Hematopoietic multipotent progenitor cell (in vitro differentiated cells): ENCODE measurements around the gene FCGR1A. TPM values are rescaled to one million over a fixed set of nuclear protein-coding genes. Genes with fewer than 3 reads are reported as not detected.
"Not testable (repeated sequence)": the region's sequence is repeated elsewhere in the genome, so short reads cannot be mapped to it uniquely, and the experiment has no call there.

ENCODE experiments used
- DNase-seq, 3 donors: peaks; one replicate each; pipeline ENCODE4 v3.0.0-alpha.2; 2011 to 2015; ENCODE audit warnings: low read depth in 2 of 3, low spot score in 2 of 3
- total RNA-seq: library from RNA; depleted of rRNA; stranded (reverse); fragments of >200 nt; gene quantifications from one replicate; pipeline ENCODE4 v1.2.3, GENCODE V29; 2012

Gene FCGR1A
- 6.2 TPM for total RNA-seq

- DNase-seq, result not testable (repeated sequence)
Observed at GRCh38 chr1:149782600-149782999, at the start of gene FCGR1A. FCGR1A (plus strand) TSS chr1:149782694; CDS start chr1:149782744, 50 bp downstream.

GRCh38 chr1:149732781-149733180 lies 49.7 kb upstream of the FCGR1A start:
- DNase-seq, result not testable (repeated sequence)

DNA sequence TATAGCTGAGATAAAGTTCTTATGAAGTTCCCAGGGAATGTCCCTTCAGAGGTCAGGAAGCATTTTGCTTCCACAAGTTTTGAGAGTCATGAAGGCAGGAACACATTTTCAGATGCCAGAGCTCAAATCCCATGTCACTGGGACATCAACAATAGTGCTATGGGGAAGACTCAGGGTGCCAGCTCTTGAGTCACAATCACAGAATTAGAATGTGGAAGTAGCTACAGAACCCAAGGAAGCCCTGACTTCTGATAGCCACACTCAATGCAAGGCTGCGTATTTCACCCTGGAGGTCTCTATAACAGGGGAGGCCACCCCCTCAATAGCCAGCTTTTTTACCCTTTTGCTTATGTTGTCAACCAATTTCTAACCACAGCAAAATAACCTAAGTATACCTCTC lies 47.8 kb upstream of the FCGR1A start:
- DNase-seq, result not testable (repeated sequence)

- peak in 2 of 3 donors; percentile 40 to 51 for DNase-seq
Observed at GRCh38 chr1:149740148-149740581, 42.3 kb upstream of the FCGR1A start.

DNA sequence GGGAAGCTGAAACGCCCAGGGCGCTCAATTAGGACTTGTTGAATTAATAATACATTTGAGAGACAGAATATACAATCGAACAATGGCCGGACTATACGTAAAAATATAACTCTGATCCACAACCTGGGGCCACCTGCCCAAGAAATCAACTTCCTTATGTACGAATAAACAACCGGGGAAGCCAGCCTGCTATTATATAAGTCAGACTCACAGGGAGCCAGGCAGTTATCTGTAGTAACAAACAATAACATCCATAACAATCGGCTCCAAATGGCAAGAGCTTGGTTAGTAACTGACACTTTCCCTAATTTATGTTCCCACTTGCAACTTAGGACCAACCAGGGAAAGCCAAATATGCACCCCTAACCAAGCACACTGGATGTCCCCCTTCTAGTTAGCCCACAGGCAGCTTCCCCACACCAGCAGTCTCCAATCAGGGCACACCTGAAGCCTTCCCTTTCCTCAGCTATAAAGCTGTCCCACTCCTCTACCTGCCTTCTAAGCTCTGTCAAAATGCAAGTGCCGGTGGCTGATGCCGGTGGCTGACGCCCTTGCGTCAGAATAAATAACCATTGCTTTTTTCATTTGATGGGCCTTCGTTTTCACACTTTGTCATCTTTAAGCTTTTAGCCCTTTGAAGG lies 41.8 kb upstream of the FCGR1A start:
- DNase-seq, result not testable (repeated sequence)

DNA sequence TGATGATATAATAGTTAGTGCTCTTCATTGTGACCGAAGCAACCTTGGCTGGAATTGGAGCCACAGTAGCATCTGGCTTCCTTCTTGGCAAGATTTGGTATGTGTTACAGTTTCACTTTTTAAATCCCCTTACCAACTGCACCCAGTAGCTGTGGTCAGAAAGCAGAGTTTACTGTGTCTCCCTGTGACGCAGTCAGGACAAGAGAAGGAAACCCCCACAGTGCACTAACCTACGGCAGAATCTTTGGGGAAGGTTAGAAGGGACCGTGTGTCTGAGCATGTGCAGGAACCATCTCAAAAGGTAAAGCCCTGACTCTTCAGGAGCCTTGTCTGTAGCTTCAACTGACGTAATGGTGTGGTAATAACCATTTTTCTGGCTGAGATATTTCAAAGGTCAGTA lies 40.6 kb upstream of the FCGR1A start:
- not testable (repeated sequence) for DNase-seq

DNA sequence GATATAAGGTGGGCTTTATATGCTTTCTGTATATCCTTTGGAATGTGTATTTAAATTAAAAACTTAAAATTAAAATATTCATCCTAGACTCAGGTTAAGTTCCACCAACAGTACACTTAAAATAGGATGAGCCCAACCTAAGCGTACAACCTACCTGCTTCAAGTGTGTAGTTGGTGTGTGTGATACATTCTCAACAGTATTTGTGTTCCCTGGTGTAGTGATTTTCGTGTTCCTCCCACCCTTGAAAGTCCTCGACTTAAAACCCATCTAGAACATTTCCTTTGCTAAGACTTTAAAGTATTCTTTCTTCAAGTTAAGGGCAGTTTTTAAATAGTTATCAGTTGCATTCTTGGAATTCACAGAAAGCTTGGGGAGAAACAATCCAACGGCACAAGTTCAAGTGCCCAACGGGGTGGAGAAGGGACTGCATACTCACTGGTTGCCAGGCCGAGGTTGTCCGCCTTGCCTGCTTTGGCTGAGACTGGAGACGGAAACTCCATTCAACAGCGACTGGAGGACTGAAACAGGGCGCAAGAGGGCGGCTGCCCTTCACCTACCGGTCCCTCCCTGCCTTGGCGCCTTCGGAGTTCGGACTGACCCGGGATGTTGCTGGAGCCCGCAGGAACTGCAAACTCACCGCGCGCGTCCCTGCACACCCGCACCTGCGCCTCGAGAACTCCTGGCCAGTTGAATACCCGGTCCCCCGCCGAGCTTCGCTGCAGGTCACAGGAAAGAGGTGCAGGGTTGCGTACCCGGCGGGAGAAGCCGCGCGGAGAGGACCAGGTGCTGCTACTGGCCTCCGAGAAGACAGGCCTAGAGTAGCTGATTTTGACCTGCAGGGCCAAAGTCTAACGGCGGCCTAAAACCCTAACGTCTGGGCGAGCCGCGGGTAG lies 35.8 kb upstream of the FCGR1A start:
- not testable (repeated sequence) for DNase-seq

DNA sequence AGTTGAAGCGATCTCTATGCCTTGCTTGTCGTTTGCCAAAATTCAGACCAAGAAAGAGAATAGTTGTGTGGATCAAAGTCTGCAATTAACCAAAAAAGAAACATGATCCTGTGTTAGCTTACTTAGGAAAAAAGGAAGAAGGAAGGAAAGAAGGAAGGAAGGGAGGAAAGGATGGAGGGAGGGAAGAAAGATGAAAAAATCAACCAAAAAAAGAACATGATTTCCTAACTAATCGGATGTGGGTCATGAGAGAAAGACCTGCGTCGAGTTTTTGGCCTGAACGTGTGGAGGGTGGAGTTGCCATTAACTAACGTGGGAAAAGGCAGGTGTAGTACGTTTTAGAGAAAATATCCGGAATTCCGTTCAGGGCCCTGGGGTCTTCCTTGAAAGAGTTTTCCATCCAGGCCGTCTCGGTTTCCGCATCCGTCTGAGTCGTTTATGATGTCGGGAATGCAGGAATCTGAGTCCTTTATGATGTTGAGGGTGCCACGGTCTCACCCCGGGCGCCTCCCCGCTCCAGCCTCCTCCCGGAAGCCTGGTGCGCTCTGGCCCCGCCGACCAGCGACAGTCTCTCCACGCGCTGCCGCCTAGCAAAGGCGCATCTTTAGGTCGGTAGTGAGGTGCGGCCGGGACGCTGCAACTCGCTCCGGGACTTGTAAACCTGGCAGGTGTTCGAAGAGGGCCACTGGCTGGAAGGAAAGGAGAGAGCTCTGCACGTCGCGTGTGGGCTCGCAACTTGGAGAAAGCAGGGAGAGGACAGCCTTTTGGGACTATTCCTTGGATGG lies 34.9 kb upstream of the FCGR1A start:
- DNase-seq, result not testable (repeated sequence)

DNA sequence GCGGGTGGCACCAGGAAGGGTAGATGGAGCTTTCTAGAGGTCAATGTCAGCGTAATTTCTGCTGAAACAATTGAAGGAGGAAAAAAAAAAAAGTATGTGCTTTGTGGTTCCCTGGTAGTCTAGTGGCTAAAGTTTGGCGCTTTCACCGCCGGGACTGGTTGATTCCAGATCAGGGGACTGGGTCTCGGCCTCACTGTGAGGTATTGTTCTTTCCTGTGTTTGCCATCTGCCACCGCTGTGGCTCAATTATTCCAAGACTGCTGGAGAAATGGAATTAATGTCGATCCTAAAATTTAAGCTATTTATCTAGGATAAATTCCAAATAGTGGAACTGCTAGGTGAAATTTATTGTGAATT lies 34.4 kb upstream of the FCGR1A start:
- DNase-seq, result not testable (repeated sequence)

GRCh38 chr1:149750562-149750961 lies 31.9 kb upstream of the FCGR1A start:
- not testable (repeated sequence) for DNase-seq

- not testable (repeated sequence) for DNase-seq
Observed at GRCh38 chr1:149752186-149752585, 30.3 kb upstream of the FCGR1A start.

DNA sequence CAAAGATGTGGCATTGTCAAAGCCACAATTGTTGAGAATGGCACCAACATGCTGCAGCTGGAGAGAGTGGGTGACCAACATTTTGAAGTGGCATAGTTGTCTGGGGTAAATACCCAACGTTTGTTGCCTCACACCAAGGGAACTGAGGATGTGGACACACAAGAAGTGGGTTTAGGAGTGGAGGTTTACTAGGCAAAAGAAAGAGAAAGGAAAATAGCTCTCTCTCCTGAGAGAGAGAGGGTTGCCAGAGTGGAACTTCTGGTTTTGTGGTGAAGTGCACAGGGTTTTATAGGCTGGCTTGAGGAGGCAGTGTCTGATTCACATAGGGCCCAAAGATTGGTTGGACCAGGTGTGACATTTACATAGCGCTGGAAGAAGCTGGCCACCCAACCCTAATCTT lies 29.0 kb upstream of the FCGR1A start:
- DNase-seq, result not testable (repeated sequence)

- DNase-seq, result not testable (repeated sequence)
Observed at GRCh38 chr1:149755294-149755693, 27.2 kb upstream of the FCGR1A start.

DNA sequence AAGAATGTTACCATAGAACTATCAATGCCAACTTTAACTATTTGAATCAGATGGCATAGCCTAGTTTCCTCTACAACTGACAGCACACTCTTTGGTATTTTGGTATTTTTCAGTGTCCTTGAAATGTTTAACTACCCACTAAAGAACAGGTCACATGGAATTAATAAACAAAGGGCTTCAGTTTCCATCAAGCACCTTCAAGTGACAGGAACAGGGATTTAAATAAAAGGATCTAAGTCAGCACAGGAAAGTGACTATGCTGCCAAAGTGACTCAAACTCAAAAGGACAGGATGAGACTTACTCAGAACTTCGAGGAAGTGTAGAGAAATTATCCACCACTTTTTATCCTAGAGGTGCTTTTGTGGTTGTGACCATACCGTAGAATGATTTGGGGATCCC lies 20.2 kb upstream of the FCGR1A start:
- DNase-seq, result not testable (repeated sequence)

DNA sequence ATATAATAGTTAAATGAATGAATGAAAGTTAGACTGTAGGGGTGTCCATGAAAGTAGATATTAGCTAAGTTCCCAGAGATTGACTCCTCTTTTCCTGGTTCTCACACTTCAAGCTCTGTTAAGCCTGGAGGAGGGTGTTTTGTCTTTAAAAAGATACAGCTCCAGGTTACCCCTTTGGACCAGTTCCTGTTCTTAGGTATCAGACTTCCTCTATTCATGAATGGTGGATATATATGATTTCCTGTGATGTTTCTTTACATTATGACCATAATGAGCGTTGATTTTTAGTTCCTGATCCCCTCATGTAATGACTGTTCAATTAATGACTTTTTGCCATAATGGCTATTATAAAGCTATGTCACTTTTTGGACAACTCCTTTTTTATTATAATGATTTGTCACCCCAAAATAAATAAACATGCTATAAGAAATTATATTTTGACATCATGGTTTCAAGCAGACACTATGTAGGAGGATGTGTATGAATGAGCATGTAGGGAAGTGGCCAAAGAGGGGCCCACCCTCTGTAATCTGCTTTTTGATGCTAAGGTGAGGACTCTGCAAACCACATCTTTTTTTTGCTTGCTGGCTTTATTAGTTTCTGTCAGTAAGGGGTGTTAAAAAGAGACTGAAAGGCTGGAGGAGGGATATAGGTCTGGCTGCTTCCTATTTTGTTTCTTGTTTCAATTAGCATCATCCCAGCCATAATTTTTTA lies 18.2 kb upstream of the FCGR1A start:
- not testable (repeated sequence) for DNase-seq

DNA sequence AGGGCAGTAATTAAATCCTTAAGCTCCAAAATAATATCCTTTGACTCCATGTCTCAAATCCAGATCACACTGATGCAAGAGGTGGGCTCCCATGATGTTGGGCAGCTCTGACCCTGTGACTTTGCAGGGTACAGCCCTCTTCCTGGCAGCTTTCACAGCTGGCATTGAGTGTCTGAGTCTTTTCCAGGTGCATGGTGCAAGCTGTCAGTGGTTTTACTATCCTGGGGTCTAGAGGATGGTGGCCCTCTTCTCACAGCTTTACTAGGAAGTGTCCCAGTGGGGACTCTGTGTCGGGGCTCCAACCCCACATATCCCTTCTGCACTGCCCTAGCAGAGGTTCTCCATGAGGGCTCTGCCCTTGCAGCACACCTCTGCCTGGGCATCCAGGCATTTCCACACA lies 16.3 kb upstream of the FCGR1A start:
- not testable (repeated sequence) for DNase-seq

DNA sequence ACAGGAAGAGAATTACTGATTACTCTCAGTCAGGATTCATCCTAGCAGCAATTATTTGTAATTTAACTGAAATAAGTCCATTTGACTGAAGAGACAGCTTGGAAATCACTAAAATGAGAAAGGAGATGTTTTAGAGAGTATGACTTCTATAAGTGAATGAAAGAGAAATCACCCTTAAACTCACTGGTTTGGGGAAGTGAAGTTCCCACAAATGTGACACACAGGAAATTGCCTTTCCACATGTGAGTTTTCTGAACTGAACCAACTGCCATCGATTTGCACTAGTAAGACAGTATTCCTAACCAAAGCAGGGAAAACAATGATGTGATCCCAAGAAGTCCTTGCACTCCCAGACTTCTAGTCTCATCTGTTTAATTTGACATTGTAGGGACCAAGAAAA lies 13.3 kb upstream of the FCGR1A start:
- DNase-seq, result not testable (repeated sequence)

GRCh38 chr1:149770661-149771060 lies 11.8 kb upstream of the FCGR1A start:
- not testable (repeated sequence) for DNase-seq

GRCh38 chr1:149771653-149772425 lies 10.7 kb upstream of the FCGR1A start:
- not testable (repeated sequence) for DNase-seq
